Adrenal gland (tissue), 12 donors: ENCODE measurements around the gene ANGPTL4. TPM values are rescaled to one million over a fixed set of nuclear protein-coding genes. Genes with fewer than 3 reads are reported as not detected.
"Not testable (repeated sequence)": the region's sequence is repeated elsewhere in the genome, so short reads cannot be mapped to it uniquely, and the experiment has no call there.

ENCODE experiments used
- DNase-seq, 7 donors: peaks; one replicate each; pipeline ENCODE4 v3.0.0-alpha.2; 2019 to 2020
- H3K27ac ChIP-seq, 5 donors: fragments of 200-600 bp; sonication (generic) in 4 of 5; 1 replicate in 3 of 5; 2 replicates in 2 of 5; pipeline versions ENCODE4 v1.5.1 to v1.8.0; 2016 to 2020; ENCODE audit warnings: mild to moderate bottlenecking in 1 of 5
- H3K27me3 ChIP-seq: fragments of 200-600 bp; 2 replicates; pipeline ENCODE4 v1.8.0; 2021
- H3K36me3 ChIP-seq, 2 donors: fragments of 200-600 bp; replicated peaks in 1 of 2; 1 replicate in 1 of 2; 2 replicates in 1 of 2; pipeline versions ENCODE4 v1.5.1 to v1.8.0; 2018 to 2022
- H3K4me1 ChIP-seq, 2 donors: fragments of 200-600 bp; replicated peaks in 1 of 2; 1 replicate in 1 of 2; 2 replicates in 1 of 2; pipeline versions ENCODE4 v1.5.1 to v1.8.0; 2018 to 2021
- H3K4me3 ChIP-seq, 4 donors: fragments of 200-600 bp; sonication (generic) in 3 of 4; one replicate each; pipeline ENCODE4 v1.5.1; 2016 to 2018
- H3K9me3 ChIP-seq, 3 donors: fragments of 200-600 bp; sonication (generic) in 1 of 3; replicated peaks in 1 of 3; 1 replicate in 2 of 3; 2 replicates in 1 of 3; pipeline versions ENCODE4 v1.5.1 to v1.8.0; 2016 to 2021
- POLR2A ChIP-seq, 2 donors: fragments of 450-650 bp; IDR thresholded peaks; one replicate each; pipeline ENCODE4 v1.6.1; 2017; ENCODE audit warnings: antibody characterized with exemption in 2 of 2, mild to moderate bottlenecking in 2 of 2, moderate library complexity in 1 of 2
- WGBS, 4 donors: extraction: QIAGEN DNeasy Blood & Tissue Kit in 2 of 4; methylation state at CpG; one replicate each; pipeline versions ENCODE4 v1.1.5 to v1.1.7; 2013 to 2017; 5-methylcytosine and 5-hydroxymethylcytosine counted together
- intact Hi-C, 2 donors: fragments of 100-400 bp; cut with DNase I; formaldehyde crosslinking; loops; one replicate each; pipeline versions ENCODE4 v1.14.1 to v1.15.0; 2022 to 2023
- polyA plus RNA-seq, 3 donors: library from polyadenylated mRNA; stranded (reverse); fragments of 200-250 nt in 2 of 3; fragments of 350-450 nt in 1 of 3; fragmentation: Illumina TruSeq in 1 of 3; extraction: RNeasy Lipid Tissue Mini Kit (QIAGEN cat#74804) in 1 of 3; gene quantifications; one replicate each; pipeline ENCODE4 v1.2.3, GENCODE V29; 2013 to 2014
- total RNA-seq, 9 donors: library from RNA; depleted of rRNA in 4 of 9; stranded (reverse); fragments of >200 nt in 4 of 9; fragments of 120-200 nt in 1 of 9; fragmentation: NEBNext Ultra II Directional in 1 of 9; extraction: Animal tissue kit (Norgen Biotek cat#: 25700) in 1 of 9; gene quantifications; one replicate each; pipeline versions ENCODE4 v1.1.0 to v1.2.4, GENCODE V29; 2013 to 2023
- TF ChIP-seq, protein P1 (sequence below), 6 experiments: fragments of 450-650 bp in 4 of 6; fragments of 200-600 bp in 2 of 6; sonication (generic) in 1 of 6; IDR thresholded peaks; 1 replicate in 5 of 6; 2 replicates in 1 of 6; pipeline versions ENCODE4 v1.5.1 to v1.8.0; 2016 to 2021; ENCODE audit warnings: antibody characterized with exemption in 6 of 6, mild to moderate bottlenecking in 2 of 6, moderate library complexity in 1 of 6
- donor health status: healthy with polysubstance abuse.
- donor health status: Bipolar disorder and iron deficiency.
- donor health status: DM: yes; HTN: yes; CAD: no.
- donor health status: DM: no; HTN: no; CAD: no.
- donor health status: DM: no; HTN: no; CAD: no.
- donor health status: DM: yes; HTN: yes; CAD: no.

Gene ANGPTL4
- total and polyA plus RNA-seq, 12 donors: 0.33 to 141 (median 27.1) TPM

DNA sequence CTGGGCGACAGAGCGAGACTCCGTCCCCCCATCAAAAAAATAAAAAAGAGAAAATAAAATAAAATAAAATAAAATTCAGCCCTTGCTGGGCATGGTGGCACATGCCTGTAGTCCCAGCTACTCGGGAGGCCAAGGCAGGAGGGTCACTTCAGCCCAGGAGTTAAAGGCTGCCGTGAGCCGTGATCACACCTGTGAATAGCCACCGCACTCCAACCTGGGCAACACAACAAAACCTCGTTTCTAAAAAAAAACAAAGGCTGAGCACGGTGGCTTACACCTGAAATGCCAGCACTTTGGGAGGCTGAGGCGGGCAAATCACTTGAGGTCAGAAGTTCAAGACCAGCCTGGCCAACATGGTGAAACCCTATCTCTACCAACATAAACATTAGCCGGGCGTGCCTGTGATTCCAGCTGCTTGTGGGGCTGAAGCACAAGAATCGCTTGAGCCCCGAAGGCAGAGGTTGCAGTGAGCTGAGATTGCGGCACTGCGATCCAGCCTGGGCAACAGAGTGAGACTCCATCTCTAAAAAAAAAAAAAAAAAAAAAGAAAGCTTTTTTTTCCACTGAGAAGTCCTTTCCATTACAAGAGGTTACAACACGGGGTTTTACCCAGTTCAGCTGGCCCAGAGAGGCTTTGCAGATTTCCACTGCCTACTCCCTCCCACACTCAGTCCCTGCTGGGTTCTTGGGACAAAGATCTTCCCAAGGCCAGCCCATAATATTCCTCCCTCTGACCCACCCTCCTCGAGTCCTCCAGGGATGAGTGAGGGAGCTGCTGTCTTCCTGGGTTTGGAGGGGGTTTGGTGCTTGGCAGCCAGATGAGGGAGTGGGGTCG is 6.4 kb downstream of the ANGPTL4 start:
- Histone ChIP-seq H3K27ac (peak overlapping the region in 1 of 5 donors; percentile 38), H3K9me3 (no peaks in the 10 kb centered on the region), H3K4me3 (no peak overlapping the region), H3K36me3 (peaks cover 0 to 14% of the 10 kb centered on the region in 2 donors), H3K27me3 (no peaks in the 10 kb centered on the region), H3K4me1 (peaks cover 19 to 20% of the 10 kb centered on the region in 2 donors)
- 84 to 89% (median 86%) methylated on average over 18 to 19 of the region's 19 CpGs for WGBS, 4 donors
- TF ChIP-seq, protein P1, sequence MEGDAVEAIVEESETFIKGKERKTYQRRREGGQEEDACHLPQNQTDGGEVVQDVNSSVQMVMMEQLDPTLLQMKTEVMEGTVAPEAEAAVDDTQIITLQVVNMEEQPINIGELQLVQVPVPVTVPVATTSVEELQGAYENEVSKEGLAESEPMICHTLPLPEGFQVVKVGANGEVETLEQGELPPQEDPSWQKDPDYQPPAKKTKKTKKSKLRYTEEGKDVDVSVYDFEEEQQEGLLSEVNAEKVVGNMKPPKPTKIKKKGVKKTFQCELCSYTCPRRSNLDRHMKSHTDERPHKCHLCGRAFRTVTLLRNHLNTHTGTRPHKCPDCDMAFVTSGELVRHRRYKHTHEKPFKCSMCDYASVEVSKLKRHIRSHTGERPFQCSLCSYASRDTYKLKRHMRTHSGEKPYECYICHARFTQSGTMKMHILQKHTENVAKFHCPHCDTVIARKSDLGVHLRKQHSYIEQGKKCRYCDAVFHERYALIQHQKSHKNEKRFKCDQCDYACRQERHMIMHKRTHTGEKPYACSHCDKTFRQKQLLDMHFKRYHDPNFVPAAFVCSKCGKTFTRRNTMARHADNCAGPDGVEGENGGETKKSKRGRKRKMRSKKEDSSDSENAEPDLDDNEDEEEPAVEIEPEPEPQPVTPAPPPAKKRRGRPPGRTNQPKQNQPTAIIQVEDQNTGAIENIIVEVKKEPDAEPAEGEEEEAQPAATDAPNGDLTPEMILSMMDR (IDR thresholded peaks at IDR 0.05): no peak
- TF ChIP-seq POLR2A (IDR thresholded peaks at IDR 0.05): no peak
- intact Hi-C loops: no loop called here
- no peak for DNase-seq

DNA sequence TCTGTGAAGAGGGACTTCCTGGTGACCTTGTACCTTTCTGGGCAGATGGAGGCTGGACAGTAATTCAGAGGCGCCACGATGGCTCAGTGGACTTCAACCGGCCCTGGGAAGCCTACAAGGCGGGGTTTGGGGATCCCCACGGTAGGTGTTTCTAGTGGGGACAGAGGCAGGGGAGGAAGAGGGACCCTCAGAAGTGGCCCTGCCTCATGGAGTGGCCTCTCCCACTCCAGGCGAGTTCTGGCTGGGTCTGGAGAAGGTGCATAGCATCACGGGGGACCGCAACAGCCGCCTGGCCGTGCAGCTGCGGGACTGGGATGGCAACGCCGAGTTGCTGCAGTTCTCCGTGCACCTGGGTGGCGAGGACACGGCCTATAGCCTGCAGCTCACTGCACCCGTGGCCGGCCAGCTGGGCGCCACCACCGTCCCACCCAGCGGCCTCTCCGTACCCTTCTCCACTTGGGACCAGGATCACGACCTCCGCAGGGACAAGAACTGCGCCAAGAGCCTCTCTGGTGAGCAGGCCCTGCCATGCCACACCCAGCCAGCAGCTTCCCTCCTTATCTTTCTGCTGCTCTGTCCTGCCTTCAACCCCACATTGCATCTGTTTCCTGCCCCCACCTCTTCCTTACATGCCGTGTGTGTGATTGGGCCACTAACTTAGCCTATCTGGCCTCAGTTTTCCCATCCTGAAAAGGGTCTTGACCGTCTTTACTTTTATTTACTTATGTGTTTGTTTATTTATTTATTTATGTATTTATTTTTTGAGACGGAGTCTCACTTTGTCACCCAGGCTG is 7.3 kb downstream of the ANGPTL4 start:
- intact Hi-C loops: no loop called here
- Histone ChIP-seq H3K27me3 (no peaks in the 10 kb centered on the region), H3K36me3 (peaks cover 0 to 14% of the 10 kb centered on the region in 2 donors), H3K4me1 (peaks cover 19 to 20% of the 10 kb centered on the region in 2 donors), H3K9me3 (no peaks in the 10 kb centered on the region), H3K27ac (peak overlapping the region in 1 of 5 donors; percentile 38), H3K4me3 (no peak overlapping the region)
- DNase-seq: no peak
- no peak for TF ChIP-seq POLR2A (IDR thresholded peaks at IDR 0.05)
- TF ChIP-seq, protein P1 (IDR thresholded peaks at IDR 0.05): no peak
- WGBS, 4 donors: 62 to 86% (median 85%) methylated on average over 16 to 28 of the region's 28 CpGs

GRCh38 chr19:8373867-8374813 is 10.2 kb downstream of the ANGPTL4 start:
- Histone ChIP-seq H3K4me3 (no peak overlapping the region), H3K27ac (peak overlapping the region in 1 of 5 donors; percentile 29), H3K36me3 (peaks cover 0 to 14% of the 10 kb centered on the region in 2 donors), H3K27me3 (no peaks in the 10 kb centered on the region), H3K4me1 (peaks cover 0 to 4% of the 10 kb centered on the region in 2 donors), H3K9me3 (no peaks in the 10 kb centered on the region)
- no peak for DNase-seq
- WGBS, 4 donors: 84 to 90% (median 89%) methylated on average over 19 to 26 of the region's 26 CpGs
- TF ChIP-seq, protein P1 (IDR thresholded peaks at IDR 0.05): no peak
- TF ChIP-seq POLR2A (IDR thresholded peaks at IDR 0.05): no peak
- intact Hi-C loops: no loop called here

GRCh38 chr19:8375766-8376165 is 11.8 kb downstream of the ANGPTL4 start:
- H3K27ac ChIP-seq, intact Hi-C loops, H3K4me1 ChIP-seq, H3K27me3 ChIP-seq, H3K4me3 ChIP-seq, H3K9me3 ChIP-seq, DNase-seq: not testable (repeated sequence)
- H3K36me3 ChIP-seq: peaks cover 0 to 14% of the 10 kb centered on the region in 2 donors
- 96 to 98% (median 97%) methylated on average over 16 to 32 of the region's 32 CpGs for WGBS, 4 donors

DNA sequence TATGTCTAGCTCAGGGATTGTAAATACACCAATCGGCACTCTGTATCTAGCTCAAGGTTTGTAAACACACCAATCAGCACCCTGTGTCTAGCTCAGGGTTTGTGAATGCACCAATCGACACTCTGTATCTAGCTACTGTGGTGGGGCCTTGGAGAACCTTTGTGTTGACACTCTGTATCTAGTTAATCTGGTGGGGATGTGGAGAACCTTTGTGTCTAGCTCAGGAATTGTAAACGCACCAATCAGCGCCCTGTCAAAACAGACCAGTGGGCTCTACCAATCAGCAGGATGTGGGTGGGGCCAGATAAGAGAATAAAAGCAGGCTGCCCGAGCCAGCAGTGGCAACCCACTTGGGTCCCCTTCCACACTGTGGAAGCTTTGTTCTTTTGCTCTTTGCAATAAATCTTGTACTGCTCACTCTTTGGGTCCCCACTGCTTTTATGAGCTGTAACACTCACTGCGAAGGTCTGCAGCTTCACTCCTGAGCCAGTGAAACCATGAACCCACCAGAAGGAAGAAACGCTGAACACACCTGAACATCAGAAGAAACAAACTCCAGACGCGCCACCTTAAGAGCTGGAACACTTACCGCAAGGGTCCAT is 12.5 kb downstream of the ANGPTL4 start:
- H3K4me3 ChIP-seq, DNase-seq, H3K27ac ChIP-seq, intact Hi-C loops, H3K4me1 ChIP-seq, H3K9me3 ChIP-seq, H3K27me3 ChIP-seq: not testable (repeated sequence)
- 91 to 94% (median 93%) methylated on average over 8 to 10 of the region's 10 CpGs for WGBS, 4 donors
- peaks cover 0 to 14% of the 10 kb centered on the region in 2 donors for H3K36me3 ChIP-seq
